K562 (cell line): ENCODE results near the gene TOMM22. TPM values are rescaled to one million over a fixed set of nuclear protein-coding genes. Genes with fewer than 3 reads are reported as not detected.
A peak's percentile ranks its signal among the peaks of the same experiment; 100 is the strongest.

ENCODE experiments used
- CBX3 ChIP-seq, 2 experiments: IDR thresholded peaks; 1 replicate in 1 of 2; 2 replicates in 1 of 2; pipeline ENCODE4 v1.6.1; 2012; ENCODE audit warnings: inconsistent platforms in 2 of 2, low read length in 2 of 2, borderline replicate concordance in 1 of 2, control low read depth in 1 of 2
- GTF2A2 ChIP-seq: IDR thresholded peaks from 2 replicates; pipeline ENCODE4 v1.6.1; 2016; ENCODE audit warnings: mild to moderate bottlenecking, missing genetic modification characterization, missing compliant biosample characterization
- HDAC6 ChIP-seq: IDR thresholded peaks from 2 replicates; pipeline ENCODE4 v1.6.1; 2012; ENCODE audit warnings: low read depth, mild to moderate bottlenecking, control low read depth, inconsistent platforms, low read length, moderate library complexity
- HMGN3 ChIP-seq: IDR thresholded peaks from 2 replicates; pipeline ENCODE4 v1.6.1; 2011; ENCODE audit warnings: borderline replicate concordance, low read depth, mild to moderate bottlenecking, mixed read lengths, low read length; ENCODE audit not compliant: insufficient read length; ENCODE audit errors: extremely low read depth
- MEF2D ChIP-seq: conservative IDR thresholded peaks from 2 replicates; pipeline ENCODE4 v1.6.1; 2016; ENCODE audit warnings: low read depth, missing genetic modification characterization, missing compliant biosample characterization
- MYNN ChIP-seq, 2 experiments: sonication (generic); formaldehyde crosslinking in 1 of 2; IDR thresholded peaks; 2 replicates each; pipeline versions ENCODE4 v1.5.0 to v1.6.1; 2016 to 2020; ENCODE audit warnings: antibody characterized with exemption in 1 of 2, missing genetic modification reagents in 1 of 2
- NFE2L1 ChIP-seq: fragments of 450-650 bp; IDR thresholded peaks from 2 replicates; pipeline ENCODE4 v1.6.1; 2016; ENCODE audit warnings: missing genetic modification characterization, low read depth, mild to moderate bottlenecking, missing compliant biosample characterization, moderate library complexity, borderline replicate concordance
- NR2C2 ChIP-seq, 2 experiments: fragments of 200-800 bp in 1 of 2; sonication (Bioruptor generic) in 1 of 2; sonication (generic) in 1 of 2; formaldehyde crosslinking in 1 of 2; IDR thresholded peaks; 2 replicates each; pipeline versions ENCODE4 v1.6.1 to v1.8.0; 2016 to 2022; ENCODE audit warnings: mild to moderate bottlenecking in 1 of 2, missing compliant biosample characterization in 1 of 2, missing genetic modification characterization in 1 of 2, missing genetic modification reagents in 1 of 2
- POLR2G ChIP-seq: fragments of 200-400 bp; formaldehyde crosslinking; IDR thresholded peaks from 2 replicates; pipeline ENCODE4 v1.6.1; 2017; ENCODE audit warnings: low read depth, mild to moderate bottlenecking, antibody characterized with exemption, low read length, moderate library complexity
- SRSF1 ChIP-seq: fragments of 200-400 bp; formaldehyde crosslinking; IDR thresholded peaks from 2 replicates; pipeline ENCODE4 v1.6.1; 2017; ENCODE audit warnings: mild to moderate bottlenecking, low read depth, low read length, moderate library complexity
- TBL1XR1 ChIP-seq, 2 experiments: IDR thresholded peaks; 2 replicates each; pipeline ENCODE4 v1.6.1; 2012; ENCODE audit warnings: improper control_type of control experiment in 2 of 2, low read length in 2 of 2, mild to moderate bottlenecking in 1 of 2
- TFAM ChIP-seq: fragments of 250-450 bp; sonication (Bioruptor Pico); conservative IDR thresholded peaks from 2 replicates; pipeline ENCODE4 v1.5.0; 2021; ENCODE audit warnings: mild to moderate bottlenecking, moderate library complexity
- YY1 ChIP-seq, 3 experiments: IDR thresholded peaks; 2 replicates each; pipeline ENCODE4 v1.6.1; 2011; ENCODE audit warnings: low read length in 2 of 3, mild to moderate bottlenecking in 2 of 3, moderate library complexity in 2 of 3, borderline replicate concordance in 1 of 3, control low read depth in 1 of 3, low read depth in 1 of 3; ENCODE audit not compliant: insufficient read depth in 3 of 3, insufficient replicate concordance in 2 of 3, control insufficient read depth in 1 of 3, insufficient read length in 1 of 3; ENCODE audit errors: extremely low read depth in 1 of 3
- ZFP30 ChIP-seq: fragments of 250-450 bp; sonication (Bioruptor Pico); IDR thresholded peaks from 2 replicates; pipeline ENCODE4 v1.8.0; 2022; ENCODE audit warnings: moderate library complexity, mild to moderate bottlenecking, inconsistent platforms, borderline replicate concordance
- ZNF124 ChIP-seq: sonication (generic); formaldehyde crosslinking; IDR thresholded peaks from 2 replicates; pipeline ENCODE4 v1.8.1; 2022; ENCODE audit warnings: missing genetic modification reagents
- ZNF140 ChIP-seq: fragments of 250-450 bp; sonication (Bioruptor Pico); IDR thresholded peaks from 2 replicates; pipeline ENCODE4 v1.8.0; 2021; ENCODE audit warnings: moderate library complexity, mild to moderate bottlenecking, inconsistent platforms
- ZNF41 ChIP-seq: fragments of 250-450 bp; sonication (Bioruptor Pico); conservative IDR thresholded peaks from 2 replicates; pipeline ENCODE4 v1.4.0; 2020; ENCODE audit warnings: mild to moderate bottlenecking
- ZNF586 ChIP-seq: fragments of 450-650 bp; formaldehyde crosslinking; conservative IDR thresholded peaks from 2 replicates; pipeline ENCODE4 v1.4.0; 2020; ENCODE audit warnings: mild to moderate bottlenecking, moderate library complexity
- ZNF589 ChIP-seq: fragments of 200-800 bp; sonication (Bioruptor generic); IDR thresholded peaks from 2 replicates; pipeline ENCODE4 v1.6.1; 2016; ENCODE audit warnings: low read depth, missing genetic modification characterization, missing compliant biosample characterization
- polyA plus RNA-seq, 8 experiments: library from polyadenylated mRNA; depleted of rRNA in 4 of 8; stranded (reverse) in 5 of 8; unstranded in 3 of 8; fragments of >200 nt; fragmentation: Nextera tagmentation in 2 of 8; fragmentation: Illumina TruSeq in 1 of 8; extraction: Ambion mirVana in 2 of 8; extraction: Trizol in 1 of 8; gene quantifications; 2 replicates each; pipeline versions ENCODE4 v1.2.1 to v1.2.3, GENCODE V29; 2011 to 2014; ENCODE audit warnings: inconsistent platforms in 1 of 8, missing spikeins in 1 of 8
- total RNA-seq, 7 experiments: library from RNA; depleted of rRNA in 6 of 7; stranded (reverse); fragments of >200 nt in 6 of 7; fragmentation: Illumina TruSeq in 2 of 7; extraction: Trizol in 2 of 7; gene quantifications; 2 replicates each; pipeline versions ENCODE4 v1.2.1 to v1.2.3, GENCODE V29; 2011 to 2021; ENCODE audit warnings: low replicate concordance in 1 of 7
- TF ChIP-seq, protein P1 (sequence below), 2 experiments: fragments of 450-650 bp in 1 of 2; IDR thresholded peaks; 2 replicates each; pipeline ENCODE4 v1.6.1; 2011 to 2017; ENCODE audit warnings: low read depth in 2 of 2, antibody characterized with exemption in 1 of 2, borderline replicate concordance in 1 of 2, low read length in 1 of 2, mild to moderate bottlenecking in 1 of 2, mixed read lengths in 1 of 2; ENCODE audit not compliant: control insufficient read depth in 1 of 2

TOMM22 gene
- total and polyA plus RNA-seq, 9 of the 15 experiments (the other 6 are each of a cell fraction or from before 2014, with no cell fraction given), result 25.8 to 108 (median 73.8) TPM

- TF ChIP-seq YY1 (IDR thresholded peaks at IDR 0.05; ENCODE audit: borderline replicate concordance in 1 of 3, control insufficient read depth in 1 of 3, extremely low read depth in 1 of 3, insufficient read depth in 3 of 3, insufficient read length in 1 of 3, insufficient replicate concordance in 2 of 3, low read depth in 1 of 3, low read length in 2 of 3) (peak; percentile 79 to 98 (median 95)), TFAM (CRISPR knock-in tag) (no peak), MYNN (IDR thresholded peaks at IDR 0.05) (no peak), MYNN (CRISPR knock-in tag; IDR thresholded peaks at IDR 0.05) (no peak), ZNF589 (no peak), NFE2L1 (no peak), HMGN3 (peak; percentile 77), ZNF124 (CRISPR knock-in tag) (no peak), ZFP30 (CRISPR knock-in tag) (no peak), GTF2A2 (0 out of 2 replicates have a peak, but pooled peaks have one; percentile 36), CBX3 (IDR thresholded peaks at IDR 0.05; ENCODE audit: borderline replicate concordance in 1 of 2, low read length in 2 of 2) (0 out of 3 replicates have a peak, but pooled peaks of 1 of the 2 experiments have one; percentile 45), NR2C2 (CRISPR knock-in tag; IDR thresholded peaks at IDR 0.05) (peak; percentile 88), NR2C2 (tag; IDR thresholded peaks at IDR 0.05) (peak; percentile 96), ZNF41 (no peak), TBL1XR1 (IDR thresholded peaks at IDR 0.05; ENCODE audit: low read length in 2 of 2) (peak in 1 of 2 experiments; percentile 42; a peak in 1 of 4 replicates), ZNF140 (CRISPR knock-in tag) (no peak), HDAC6 (no peak), POLR2G (peak; percentile 97), ZNF586 (CRISPR knock-in tag) (no peak), SRSF1 (no peak), MEF2D (tag) (no peak)
- TF ChIP-seq, protein P1, sequence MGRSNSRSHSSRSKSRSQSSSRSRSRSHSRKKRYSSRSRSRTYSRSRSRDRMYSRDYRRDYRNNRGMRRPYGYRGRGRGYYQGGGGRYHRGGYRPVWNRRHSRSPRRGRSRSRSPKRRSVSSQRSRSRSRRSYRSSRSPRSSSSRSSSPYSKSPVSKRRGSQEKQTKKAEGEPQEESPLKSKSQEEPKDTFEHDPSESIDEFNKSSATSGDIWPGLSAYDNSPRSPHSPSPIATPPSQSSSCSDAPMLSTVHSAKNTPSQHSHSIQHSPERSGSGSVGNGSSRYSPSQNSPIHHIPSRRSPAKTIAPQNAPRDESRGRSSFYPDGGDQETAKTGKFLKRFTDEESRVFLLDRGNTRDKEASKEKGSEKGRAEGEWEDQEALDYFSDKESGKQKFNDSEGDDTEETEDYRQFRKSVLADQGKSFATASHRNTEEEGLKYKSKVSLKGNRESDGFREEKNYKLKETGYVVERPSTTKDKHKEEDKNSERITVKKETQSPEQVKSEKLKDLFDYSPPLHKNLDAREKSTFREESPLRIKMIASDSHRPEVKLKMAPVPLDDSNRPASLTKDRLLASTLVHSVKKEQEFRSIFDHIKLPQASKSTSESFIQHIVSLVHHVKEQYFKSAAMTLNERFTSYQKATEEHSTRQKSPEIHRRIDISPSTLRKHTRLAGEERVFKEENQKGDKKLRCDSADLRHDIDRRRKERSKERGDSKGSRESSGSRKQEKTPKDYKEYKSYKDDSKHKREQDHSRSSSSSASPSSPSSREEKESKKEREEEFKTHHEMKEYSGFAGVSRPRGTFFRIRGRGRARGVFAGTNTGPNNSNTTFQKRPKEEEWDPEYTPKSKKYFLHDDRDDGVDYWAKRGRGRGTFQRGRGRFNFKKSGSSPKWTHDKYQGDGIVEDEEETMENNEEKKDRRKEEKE (IDR thresholded peaks at IDR 0.05; ENCODE audit: borderline replicate concordance in 1 of 2, control insufficient read depth in 1 of 2, low read depth in 2 of 2, low read length in 1 of 2), result peak in 1 of 2 experiments; percentile 51; a peak in 1 of 4 replicates
Measured at GRCh38 chr22:38681582-38682335, at the start of gene TOMM22 (continued).
